Ovary (tissue), 3 donors: ENCODE results near the gene RBPJL.

Experiments
- EP300 ChIP-seq: sonication (generic); formaldehyde crosslinking; IDR thresholded peaks from one replicate; pipeline ENCODE4 v1.6.1; 2017; ENCODE audit warnings: antibody characterized with exemption
- POLR2A ChIP-seq: fragments of 450-650 bp; IDR thresholded peaks from one replicate; pipeline ENCODE4 v1.6.1; 2017; ENCODE audit warnings: antibody characterized with exemption, mild to moderate bottlenecking, moderate library complexity
- TF ChIP-seq, protein P1 (sequence below), 3 donors: fragments of 450-650 bp in 2 of 3; fragments of 200-600 bp in 1 of 3; IDR thresholded peaks; one replicate each; pipeline versions ENCODE4 v1.5.1 to v1.8.0; 2016 to 2022; ENCODE audit warnings: antibody characterized with exemption in 3 of 3, mild to moderate bottlenecking in 1 of 3
- donor health status: DM: no; HTN: no; CAD: no.

DNA sequence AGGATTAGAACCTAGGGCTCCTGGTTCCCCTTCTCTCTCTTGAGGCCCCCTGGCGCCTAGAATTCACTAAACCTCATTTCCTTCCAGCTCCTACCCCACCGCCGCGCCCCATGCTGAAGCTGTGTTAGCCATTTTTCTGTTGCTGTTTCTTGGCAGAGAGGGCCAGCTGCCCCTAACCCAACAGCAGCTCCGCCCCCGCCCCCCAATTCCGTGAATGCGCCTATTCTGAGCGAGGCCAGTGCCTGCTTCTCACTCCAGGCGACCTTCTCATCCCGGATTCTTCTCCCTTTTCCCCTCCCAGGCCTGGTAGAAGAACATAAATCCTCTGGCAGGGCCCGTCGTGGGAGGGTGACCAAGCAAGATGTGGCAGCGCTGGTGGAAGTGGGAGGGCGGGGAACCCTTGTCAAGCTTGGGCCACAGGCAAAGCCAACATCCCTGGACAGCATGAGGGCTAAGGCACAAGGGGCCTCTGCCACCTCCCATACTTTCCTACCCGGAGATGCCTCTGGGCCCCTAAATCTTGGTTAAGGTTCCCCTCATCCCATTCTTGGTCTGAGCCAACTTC, 518 bp downstream of the RBPJL start:
- TF ChIP-seq, protein P1, sequence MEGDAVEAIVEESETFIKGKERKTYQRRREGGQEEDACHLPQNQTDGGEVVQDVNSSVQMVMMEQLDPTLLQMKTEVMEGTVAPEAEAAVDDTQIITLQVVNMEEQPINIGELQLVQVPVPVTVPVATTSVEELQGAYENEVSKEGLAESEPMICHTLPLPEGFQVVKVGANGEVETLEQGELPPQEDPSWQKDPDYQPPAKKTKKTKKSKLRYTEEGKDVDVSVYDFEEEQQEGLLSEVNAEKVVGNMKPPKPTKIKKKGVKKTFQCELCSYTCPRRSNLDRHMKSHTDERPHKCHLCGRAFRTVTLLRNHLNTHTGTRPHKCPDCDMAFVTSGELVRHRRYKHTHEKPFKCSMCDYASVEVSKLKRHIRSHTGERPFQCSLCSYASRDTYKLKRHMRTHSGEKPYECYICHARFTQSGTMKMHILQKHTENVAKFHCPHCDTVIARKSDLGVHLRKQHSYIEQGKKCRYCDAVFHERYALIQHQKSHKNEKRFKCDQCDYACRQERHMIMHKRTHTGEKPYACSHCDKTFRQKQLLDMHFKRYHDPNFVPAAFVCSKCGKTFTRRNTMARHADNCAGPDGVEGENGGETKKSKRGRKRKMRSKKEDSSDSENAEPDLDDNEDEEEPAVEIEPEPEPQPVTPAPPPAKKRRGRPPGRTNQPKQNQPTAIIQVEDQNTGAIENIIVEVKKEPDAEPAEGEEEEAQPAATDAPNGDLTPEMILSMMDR (IDR thresholded peaks at IDR 0.05), result no peak
- TF ChIP-seq POLR2A (no peak), EP300 (no peak)
